K562 (cell line): ENCODE data around the gene CNN3. TPM values are rescaled to one million over a fixed set of nuclear protein-coding genes. Genes with fewer than 3 reads are reported as not detected.

ENCODE experiments used
- CBX1 ChIP-seq: sonication (generic); IDR thresholded peaks from 2 replicates; pipeline ENCODE4 v1.6.1; 2016; ENCODE audit warnings: antibody characterized with exemption, low read depth, mild to moderate bottlenecking
- FOXP4 ChIP-seq: sonication (generic); formaldehyde crosslinking; IDR thresholded peaks from 2 replicates; pipeline ENCODE4 v1.8.0; 2022; ENCODE audit warnings: mild to moderate bottlenecking, missing genetic modification reagents, borderline replicate concordance
- HDAC6 ChIP-seq: IDR thresholded peaks from 2 replicates; pipeline ENCODE4 v1.6.1; 2012; ENCODE audit warnings: low read depth, mild to moderate bottlenecking, control low read depth, inconsistent platforms, low read length, moderate library complexity
- MGA ChIP-seq: fragments of 450-650 bp; IDR thresholded peaks from 2 replicates; pipeline ENCODE4 v1.6.1; 2016; ENCODE audit warnings: mild to moderate bottlenecking, moderate library complexity
- PHF8 ChIP-seq: fragments of 200-600 bp; sonication (generic); IDR thresholded peaks from 2 replicates; pipeline ENCODE4 v1.6.1; 2012; ENCODE audit warnings: mixed run types, mild to moderate bottlenecking, inconsistent platforms, low read length, moderate library complexity, borderline replicate concordance
- RBM22 ChIP-seq: fragments of 200-400 bp; formaldehyde crosslinking; IDR thresholded peaks from 2 replicates; pipeline ENCODE4 v1.6.1; 2018; ENCODE audit warnings: low read length, low read depth; ENCODE audit not compliant: poor library complexity, severe bottlenecking
- RBM39 ChIP-seq: fragments of 200-400 bp; formaldehyde crosslinking; optimal IDR thresholded peaks from 2 replicates; pipeline ENCODE3; 2018; ENCODE audit warnings: low read depth, low read length
- SMARCC2 ChIP-seq: fragments of 450-650 bp; IDR thresholded peaks from 2 replicates; pipeline ENCODE4 v1.6.1; 2017; ENCODE audit warnings: antibody characterized with exemption, moderate library complexity, mild to moderate bottlenecking, low read depth
- SREBF1 ChIP-seq: fragments of 150-350 bp; IDR thresholded peaks from 2 replicates; pipeline ENCODE4 v1.6.1; 2014; ENCODE audit warnings: antibody characterized with exemption, low read depth, low read length, borderline replicate concordance
- ZNF639 ChIP-seq, 2 experiments: fragments of 200-800 bp in 1 of 2; sonication (Bioruptor generic) in 1 of 2; sonication (generic) in 1 of 2; formaldehyde crosslinking in 1 of 2; IDR thresholded peaks in 1 of 2; conservative IDR thresholded peaks in 1 of 2; 2 replicates each; pipeline versions ENCODE4 v1.5.0 to v1.6.1; 2016 to 2020; ENCODE audit warnings: missing compliant biosample characterization in 1 of 2, missing genetic modification characterization in 1 of 2, missing genetic modification reagents in 1 of 2
- polyA plus RNA-seq, 8 experiments: library from polyadenylated mRNA; depleted of rRNA in 4 of 8; stranded (reverse) in 5 of 8; unstranded in 3 of 8; fragments of >200 nt; fragmentation: Nextera tagmentation in 2 of 8; fragmentation: Illumina TruSeq in 1 of 8; extraction: Ambion mirVana in 2 of 8; extraction: Trizol in 1 of 8; gene quantifications; 2 replicates each; pipeline versions ENCODE4 v1.2.1 to v1.2.3, GENCODE V29; 2011 to 2014; ENCODE audit warnings: inconsistent platforms in 1 of 8, missing spikeins in 1 of 8
- total RNA-seq, 7 experiments: library from RNA; depleted of rRNA in 6 of 7; stranded (reverse); fragments of >200 nt in 6 of 7; fragmentation: Illumina TruSeq in 2 of 7; extraction: Trizol in 2 of 7; gene quantifications; 2 replicates each; pipeline versions ENCODE4 v1.2.1 to v1.2.3, GENCODE V29; 2011 to 2021; ENCODE audit warnings: low replicate concordance in 1 of 7

Gene CNN3
- total and polyA plus RNA-seq, 9 of the 15 experiments (the other 6 are each of a cell fraction or from before 2014, with no cell fraction given): 0.06 to 0.62 (median 0.18) TPM; not detected in 4

GRCh38 chr1:94854458-94855306 is 72.2 kb downstream of the CNN3 start (continued):
- no peak for TF ChIP-seq FOXP4 (CRISPR knock-in tag)
- no peak for TF ChIP-seq MGA
- TF ChIP-seq RBM39: no peak
- TF ChIP-seq RBM22: no peak
- TF ChIP-seq ZNF639 (CRISPR knock-in tag; conservative IDR thresholded peaks at IDR 0.05 in 1 of 2, IDR thresholded peaks at IDR 0.05 in 1 of 2): no peak
- TF ChIP-seq CBX1: no peak
- TF ChIP-seq HDAC6: no peak
- TF ChIP-seq SREBF1: no peak
- no peak for TF ChIP-seq PHF8
- no peak for TF ChIP-seq SMARCC2
